ENCODE results near the gene LRRC25. TPM values are rescaled to one million over a fixed set of nuclear protein-coding genes. Genes with fewer than 3 reads are reported as not detected.
"Not testable (repeated sequence)": the region's sequence is repeated elsewhere in the genome, so short reads cannot be mapped to it uniquely, and the experiment has no call there.

LRRC25 gene
- polyA plus RNA-seq, 3 donors: 0.75 to 1.6 (median 0.88) TPM

DNA sequence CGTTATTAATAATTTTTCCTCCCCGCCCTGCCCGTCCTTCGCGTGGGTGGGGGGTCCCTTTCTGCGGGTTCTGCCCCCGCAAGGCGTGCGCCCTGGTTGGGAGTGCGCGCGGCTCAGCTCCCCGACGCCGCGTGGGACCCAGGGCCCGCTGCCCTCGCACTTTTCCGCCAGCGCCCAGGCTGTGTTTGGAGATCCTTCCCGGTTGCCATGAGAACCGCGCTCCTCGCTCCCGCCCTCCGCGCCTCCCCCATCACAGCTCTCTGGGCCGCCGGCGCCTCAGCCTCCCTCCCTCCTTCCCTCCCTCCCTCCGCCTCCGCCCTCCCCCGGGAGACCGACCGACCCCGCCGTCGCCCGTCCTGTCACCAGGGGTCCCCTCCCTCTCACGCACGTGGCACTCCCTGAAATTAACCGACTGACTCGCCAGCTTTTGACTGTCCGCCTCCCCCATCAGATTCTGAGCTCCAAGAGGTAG lies 19.4 kb upstream of the LRRC25 start:
- DNase-seq (ENCODE audit: extremely low read depth in 1 of 11, low read depth in 9 of 11, low spot score in 4 of 11): peak in 8 of 11 donors; percentile 85 to 94 (median 92)

- DNase-seq (ENCODE audit: extremely low read depth in 1 of 11, low read depth in 9 of 11, low spot score in 4 of 11): peak in 3 of 11 donors; percentile 86 to 88 (median 87)
These were observed 17.9 kb upstream of the LRRC25 start for GRCh38 chr19:18415178-18415867.

DNA sequence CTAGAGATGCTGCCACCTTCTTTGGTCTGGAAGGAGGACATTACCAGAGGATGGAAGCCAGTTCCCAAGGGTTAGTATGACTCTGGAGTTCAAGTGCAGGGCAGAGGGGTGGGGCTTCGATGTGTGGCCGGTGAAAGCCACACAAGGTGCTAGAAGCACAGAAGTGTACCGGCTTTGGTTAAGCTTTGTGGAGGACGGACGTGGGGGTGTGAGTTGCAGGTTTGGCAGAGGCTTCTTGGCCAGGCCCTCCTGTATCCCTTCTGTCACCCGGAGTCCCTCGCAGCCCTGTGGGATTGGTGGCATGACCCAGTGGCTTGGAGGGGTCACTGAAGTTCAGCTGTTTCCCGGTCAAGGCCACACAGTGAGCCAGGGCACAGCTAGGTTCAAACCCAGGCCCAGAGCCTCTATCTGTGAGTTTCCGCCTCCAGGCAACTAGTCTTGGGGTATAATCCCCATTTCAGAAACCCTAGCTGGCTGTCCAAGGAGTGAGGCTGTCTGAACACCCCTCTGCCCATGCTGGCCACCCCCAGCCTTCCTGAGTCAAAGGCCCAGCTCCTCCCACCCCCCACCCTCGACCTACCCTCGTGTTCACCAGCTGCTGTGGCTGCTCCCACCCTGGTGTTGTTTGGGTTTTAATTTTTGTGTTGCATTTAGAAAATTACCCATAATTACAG lies 17.2 kb upstream of the LRRC25 start:
- DNase-seq (ENCODE audit: extremely low read depth in 1 of 11, low read depth in 9 of 11, low spot score in 4 of 11): no peak

GRCh38 chr19:18412610-18413239 lies 15.3 kb upstream of the LRRC25 start:
- no peak for DNase-seq (ENCODE audit: extremely low read depth in 1 of 11, low read depth in 9 of 11, low spot score in 4 of 11)

- no peak for DNase-seq (ENCODE audit: extremely low read depth in 1 of 11, low read depth in 9 of 11, low spot score in 4 of 11)
These were observed 10.6 kb upstream of the LRRC25 start for GRCh38 chr19:18408053-18408476.

- DNase-seq (ENCODE audit: extremely low read depth in 1 of 11, low read depth in 9 of 11, low spot score in 4 of 11): no peak
These were observed 9.3 kb upstream of the LRRC25 start for GRCh38 chr19:18406749-18407148.

DNA sequence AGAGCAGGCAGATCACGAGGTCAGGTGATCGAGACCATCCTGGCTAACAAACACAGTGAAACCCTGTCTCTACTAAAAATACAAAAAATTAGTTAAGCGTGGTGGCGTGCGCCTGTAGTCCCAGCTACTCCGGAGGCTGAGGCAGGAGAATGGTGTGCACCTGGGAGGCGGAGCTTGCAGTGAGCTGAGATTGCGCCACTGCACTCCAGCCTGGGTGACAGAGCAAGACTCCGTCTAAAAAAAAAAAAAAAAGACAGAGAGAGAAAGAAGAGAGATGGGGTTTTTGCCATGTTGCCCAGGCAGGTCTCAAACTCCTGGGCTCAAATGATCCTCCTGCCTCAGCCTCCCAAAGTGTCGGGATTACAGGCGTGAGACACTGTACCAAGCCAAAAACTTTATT lies 8.3 kb upstream of the LRRC25 start:
- DNase-seq (ENCODE audit: extremely low read depth in 1 of 11, low read depth in 9 of 11, low spot score in 4 of 11): not testable (repeated sequence)

- DNase-seq (ENCODE audit: extremely low read depth in 1 of 11, low read depth in 9 of 11, low spot score in 4 of 11): not testable (repeated sequence)
These were observed 5.2 kb upstream of the LRRC25 start for GRCh38 chr19:18402455-18403248.

GRCh38 chr19:18401580-18402112 lies 4.2 kb upstream of the LRRC25 start:
- peak in 1 of 11 donors; percentile 56 for DNase-seq (ENCODE audit: extremely low read depth in 1 of 11, low read depth in 9 of 11, low spot score in 4 of 11)

DNA sequence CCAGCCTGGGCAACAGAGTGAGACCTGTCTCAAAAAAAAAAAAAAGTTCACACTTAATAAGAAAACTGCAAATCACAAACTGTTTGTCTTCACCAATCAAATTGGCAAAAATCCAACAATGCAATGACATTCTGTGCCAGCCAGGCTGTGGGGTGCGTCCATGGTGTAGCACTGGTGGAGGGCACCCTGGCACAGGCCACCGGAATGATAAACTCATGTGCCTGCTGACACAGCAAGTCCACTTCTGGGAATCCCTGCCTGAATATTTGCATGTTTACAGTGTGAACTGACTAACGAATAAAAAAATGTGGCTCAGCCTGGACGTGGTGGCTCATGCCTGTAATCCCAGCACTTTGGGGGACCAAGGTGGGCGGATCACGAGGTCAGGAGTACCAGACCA lies 1.6 kb upstream of the LRRC25 start:
- no peak for DNase-seq (ENCODE audit: extremely low read depth in 1 of 11, low read depth in 9 of 11, low spot score in 4 of 11)

- no peak for DNase-seq (ENCODE audit: extremely low read depth in 1 of 11, low read depth in 9 of 11, low spot score in 4 of 11)
These were observed 766 bp downstream of the LRRC25 start for GRCh38 chr19:18396471-18397241.

- DNase-seq (ENCODE audit: extremely low read depth in 1 of 11, low read depth in 9 of 11, low spot score in 4 of 11): no peak
These were observed 3.6 kb downstream of the LRRC25 start for GRCh38 chr19:18393836-18394235.

- DNase-seq (ENCODE audit: extremely low read depth in 1 of 11, low read depth in 9 of 11, low spot score in 4 of 11): no peak
These were observed 4.5 kb downstream of the LRRC25 start for GRCh38 chr19:18392926-18393325.

DNA sequence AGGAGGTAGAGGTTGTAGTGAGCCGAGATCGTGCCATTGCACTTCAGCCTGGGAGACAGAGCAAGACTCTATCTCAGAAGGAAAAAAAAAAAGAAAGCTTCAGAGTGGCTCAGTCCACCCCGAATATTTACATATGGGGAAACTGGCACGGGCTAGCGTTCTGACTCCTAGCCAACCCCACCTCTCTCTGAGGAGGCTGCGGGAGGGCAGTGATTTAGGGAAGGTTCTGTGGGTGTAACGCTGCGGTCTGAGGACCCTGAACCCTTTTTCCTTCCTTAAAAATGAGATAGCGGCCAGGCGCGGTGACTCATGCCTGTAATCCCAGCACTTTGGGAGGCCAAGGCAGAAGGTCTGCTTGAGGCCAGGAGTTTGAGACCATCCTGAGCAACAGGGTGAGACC lies 5.0 kb downstream of the LRRC25 start:
- no peak for DNase-seq (ENCODE audit: extremely low read depth in 1 of 11, low read depth in 9 of 11, low spot score in 4 of 11)

DNA sequence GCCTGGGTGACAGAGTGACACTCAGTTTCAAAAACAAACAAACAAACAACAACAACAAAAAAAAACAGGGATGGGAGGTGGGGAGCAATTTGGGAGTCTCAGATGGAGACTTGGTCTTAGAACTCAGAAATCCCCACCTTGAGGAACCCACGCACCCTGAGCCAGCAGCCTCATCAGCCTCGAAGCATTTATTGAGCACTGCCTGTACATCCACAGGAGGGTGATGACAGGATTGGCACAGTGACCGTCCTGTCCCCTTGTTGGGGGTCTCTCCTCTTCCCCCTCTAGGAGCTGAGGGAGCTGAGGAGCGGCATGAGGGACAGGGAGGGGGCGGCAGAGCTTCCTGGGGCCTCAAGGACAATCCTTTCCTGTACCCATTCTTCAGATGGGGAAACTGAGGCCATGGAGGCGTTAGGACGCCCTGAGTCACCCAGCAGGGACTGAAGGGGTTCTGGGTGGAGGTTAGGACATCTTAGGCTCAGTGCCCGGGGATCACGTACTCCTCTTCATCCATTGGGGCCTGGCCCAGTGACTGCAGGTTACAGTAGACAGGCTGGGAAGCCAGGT lies 5.8 kb downstream of the LRRC25 start:
- no peak for DNase-seq (ENCODE audit: extremely low read depth in 1 of 11, low read depth in 9 of 11, low spot score in 4 of 11)

GRCh38 chr19:18390065-18390907 lies 7.1 kb downstream of the LRRC25 start:
- DNase-seq (ENCODE audit: extremely low read depth in 1 of 11, low read depth in 9 of 11, low spot score in 4 of 11): no peak

DNA sequence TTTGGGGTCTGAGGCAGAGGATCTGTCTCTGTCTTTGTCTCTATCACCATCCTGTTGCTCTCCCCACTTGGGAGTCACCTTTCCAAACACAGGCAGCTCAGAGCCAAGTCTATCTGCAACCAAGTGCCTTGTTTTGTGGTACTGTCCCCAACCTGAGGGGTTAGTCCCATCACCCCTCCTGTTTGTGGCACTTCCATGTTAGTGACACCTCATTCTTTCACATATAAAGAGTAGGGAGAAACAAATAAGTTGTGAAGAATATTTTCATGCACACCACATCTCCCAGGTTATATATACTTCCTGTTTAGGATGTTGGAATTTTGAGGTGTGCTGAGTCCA lies 7.7 kb downstream of the LRRC25 start:
- DNase-seq (ENCODE audit: extremely low read depth in 1 of 11, low read depth in 9 of 11, low spot score in 4 of 11): no peak
